ENCODE data around the gene NCOA1. TPM values are rescaled to one million over a fixed set of nuclear protein-coding genes. Genes with fewer than 3 reads are reported as not detected.

Gene NCOA1
- total and polyA plus RNA-seq, 2 experiments from 2014 or later, result 32.5 to 51.7 TPM

- no peak overlapping the region for H3K4me2 ChIP-seq
- no peak overlapping the region for H3K4me3 ChIP-seq
- no peaks in the 10 kb centered on the region for H3K9me3 ChIP-seq (ENCODE audit: low read depth)
- H4K20me1 ChIP-seq (ENCODE audit: insufficient read depth, poor library complexity, severe bottlenecking), result no peaks in the 10 kb centered on the region
- peaks cover 4% of the 10 kb centered on the region for H3K4me1 ChIP-seq (ENCODE audit: insufficient read depth)
- H3K27me3 ChIP-seq, result no peaks in the 10 kb centered on the region
- no peak overlapping the region for H2AFZ ChIP-seq
- WGBS (ENCODE audit: low lambda C conversion rate, missing lambda C conversion rate), result 91% methylated on average over 4 of the region's 4 CpGs
- no peaks in the 10 kb centered on the region for H3K9me2 ChIP-seq (replicated peaks; ENCODE audit: insufficient read depth)
- TF ChIP-seq EZH2 (IDR thresholded peaks at IDR 0.05; ENCODE audit: borderline replicate concordance), result no peak
- TF ChIP-seq CTCF (IDR thresholded peaks at IDR 0.05; ENCODE audit: poor library complexity), result no peak
- H3K27ac ChIP-seq, result no peak overlapping the region
- DNase-seq (ENCODE audit: low spot score), result no peak
- H3K36me3 ChIP-seq (replicated peaks; ENCODE audit: insufficient read depth, low read depth), result no peaks in the 10 kb centered on the region
- no peaks in the 10 kb centered on the region for H3K79me2 ChIP-seq
Measured at GRCh38 chr2:24724111-24724775, 233.2 kb downstream of the NCOA1 start.

- no peaks in the 10 kb centered on the region for H3K36me3 ChIP-seq (replicated peaks; ENCODE audit: insufficient read depth, low read depth)
- H3K27ac ChIP-seq, result no peak overlapping the region
- no peak overlapping the region for H3K4me3 ChIP-seq
- no peaks in the 10 kb centered on the region for H3K9me2 ChIP-seq (replicated peaks; ENCODE audit: insufficient read depth)
- H3K4me2 ChIP-seq, result no peak overlapping the region
- no peaks in the 10 kb centered on the region for H3K79me2 ChIP-seq
- H4K20me1 ChIP-seq (ENCODE audit: insufficient read depth, poor library complexity, severe bottlenecking), result no peaks in the 10 kb centered on the region
- no peaks in the 10 kb centered on the region for H3K27me3 ChIP-seq
- peaks cover 4% of the 10 kb centered on the region for H3K4me1 ChIP-seq (ENCODE audit: insufficient read depth)
- H3K9me3 ChIP-seq (ENCODE audit: low read depth), result no peaks in the 10 kb centered on the region
- no peak overlapping the region for H2AFZ ChIP-seq
- DNase-seq (ENCODE audit: low spot score), result no peak
- TF ChIP-seq EZH2phosphoT487 (IDR thresholded peaks at IDR 0.05; ENCODE audit: low read depth, severe bottlenecking, unreplicated experiment), result no peak
- no peak for TF ChIP-seq EZH2 (IDR thresholded peaks at IDR 0.05; ENCODE audit: borderline replicate concordance)
- TF ChIP-seq CTCF (IDR thresholded peaks at IDR 0.05; ENCODE audit: poor library complexity), result no peak
- 72% methylated on average over 3 of the region's 3 CpGs for WGBS (ENCODE audit: low lambda C conversion rate, missing lambda C conversion rate)
Measured at GRCh38 chr2:24725956-24726355, 234.9 kb downstream of the NCOA1 start.

GRCh38 chr2:24730481-24730880, 239.4 kb downstream of the NCOA1 start:
- TF ChIP-seq EZH2phosphoT487 (IDR thresholded peaks at IDR 0.05; ENCODE audit: low read depth, severe bottlenecking, unreplicated experiment), result no peak
- no peak for TF ChIP-seq EZH2 (IDR thresholded peaks at IDR 0.05; ENCODE audit: borderline replicate concordance)
- TF ChIP-seq CTCF (IDR thresholded peaks at IDR 0.05; ENCODE audit: poor library complexity), result no peak
- H3K4me1 ChIP-seq (ENCODE audit: insufficient read depth), result no peaks in the 10 kb centered on the region
- no peak overlapping the region for H3K4me2 ChIP-seq
- no peaks in the 10 kb centered on the region for H3K79me2 ChIP-seq
- H3K36me3 ChIP-seq (replicated peaks; ENCODE audit: insufficient read depth, low read depth), result no peaks in the 10 kb centered on the region
- no peaks in the 10 kb centered on the region for H3K27me3 ChIP-seq
- H2AFZ ChIP-seq, result no peak overlapping the region
- no peaks in the 10 kb centered on the region for H3K9me2 ChIP-seq (replicated peaks; ENCODE audit: insufficient read depth)
- no peak overlapping the region for H3K27ac ChIP-seq
- 92% methylated on average over 7 of the region's 7 CpGs for WGBS (ENCODE audit: low lambda C conversion rate, missing lambda C conversion rate)
- no peak for DNase-seq (ENCODE audit: low spot score)
- no peak overlapping the region for H3K4me3 ChIP-seq
- H4K20me1 ChIP-seq (ENCODE audit: insufficient read depth, poor library complexity, severe bottlenecking), result no peaks in the 10 kb centered on the region
- no peaks in the 10 kb centered on the region for H3K9me3 ChIP-seq (ENCODE audit: low read depth)

GRCh38 chr2:24731040-24731439, 240.0 kb downstream of the NCOA1 start:
- Histone ChIP-seq H3K4me3 (no peak overlapping the region), H3K4me1 (ENCODE audit: insufficient read depth) (no peaks in the 10 kb centered on the region), H3K9me2 (replicated peaks; ENCODE audit: insufficient read depth) (no peaks in the 10 kb centered on the region), H4K20me1 (ENCODE audit: insufficient read depth, poor library complexity, severe bottlenecking) (no peaks in the 10 kb centered on the region), H2AFZ (no peak overlapping the region), H3K36me3 (replicated peaks; ENCODE audit: insufficient read depth, low read depth) (no peaks in the 10 kb centered on the region), H3K9me3 (ENCODE audit: low read depth) (no peaks in the 10 kb centered on the region), H3K79me2 (no peaks in the 10 kb centered on the region), H3K27ac (no peak overlapping the region), H3K4me2 (no peak overlapping the region), H3K27me3 (no peaks in the 10 kb centered on the region)
- no peak for TF ChIP-seq EZH2phosphoT487 (IDR thresholded peaks at IDR 0.05; ENCODE audit: low read depth, severe bottlenecking, unreplicated experiment)
- no peak for TF ChIP-seq CTCF (IDR thresholded peaks at IDR 0.05; ENCODE audit: poor library complexity)
- no peak for TF ChIP-seq EZH2 (IDR thresholded peaks at IDR 0.05; ENCODE audit: borderline replicate concordance)
- DNase-seq (ENCODE audit: low spot score), result no peak
